Testis (tissue), 2 donors: ENCODE results near the gene MPRIP.

ENCODE experiments used
- CTCF ChIP-seq, 3 experiments: fragments of 450-650 bp in 2 of 3; fragments of 200-600 bp in 1 of 3; sonication (generic) in 1 of 3; IDR thresholded peaks; one replicate each; pipeline ENCODE4 v1.5.1; 2016 to 2019; ENCODE audit warnings: antibody characterized with exemption in 3 of 3, mild to moderate bottlenecking in 2 of 3, moderate library complexity in 1 of 3
- POLR2A ChIP-seq: fragments of 450-650 bp; IDR thresholded peaks from one replicate; pipeline ENCODE4 v1.6.1; 2017; ENCODE audit warnings: antibody characterized with exemption, mild to moderate bottlenecking, moderate library complexity

GRCh38 chr17:17151055-17151454 is 108.8 kb downstream of the MPRIP start:
- no peak for TF ChIP-seq CTCF (IDR thresholded peaks at IDR 0.05)
- TF ChIP-seq POLR2A = no peak
